ES-I3 (cell line): ENCODE results near the gene YIF1B.

Experiments
- H3K36me3 ChIP-seq: 2 replicates; pipeline ENCODE4 v1.6.1; 2013; ENCODE audit warnings: mild to moderate bottlenecking, low read length, control low read depth, moderate library complexity; ENCODE audit not compliant: insufficient read depth
- H3K4me1 ChIP-seq: 2 replicates; pipeline ENCODE4 v1.6.1; 2013; ENCODE audit warnings: mild to moderate bottlenecking, control low read depth, low read length; ENCODE audit not compliant: insufficient read depth
- H3K9ac ChIP-seq: 2 replicates; pipeline ENCODE4 v1.6.1; 2013; ENCODE audit warnings: low read depth, mild to moderate bottlenecking, low read length, moderate library complexity
- H3K9me3 ChIP-seq: 2 replicates; pipeline ENCODE4 v1.6.1; 2013; ENCODE audit warnings: mild to moderate bottlenecking, low read length, moderate library complexity; ENCODE audit not compliant: control insufficient read depth, insufficient read depth

The YIF1B gene

GRCh38 chr19:38281811-38282566, 33.8 kb downstream of the YIF1B start:
- H3K36me3 ChIP-seq = peaks cover 20% of the 10 kb centered on the region
- no peaks in the 10 kb centered on the region; the same call in 1 of the 2 replicates for H3K4me1 ChIP-seq
- H3K9me3 ChIP-seq = no peaks in the 10 kb centered on the region
- no peak overlapping the region for H3K9ac ChIP-seq

GRCh38 chr19:38280030-38280921, 35.5 kb downstream of the YIF1B start:
- H3K9me3 ChIP-seq = no peaks in the 10 kb centered on the region
- peaks cover 12% of the 10 kb centered on the region for H3K36me3 ChIP-seq
- H3K4me1 ChIP-seq = no peaks in the 10 kb centered on the region; the same call in 1 of the 2 replicates
- no peak overlapping the region for H3K9ac ChIP-seq

GRCh38 chr19:38278751-38279150, 37.0 kb downstream of the YIF1B start:
- H3K9ac ChIP-seq = no peak overlapping the region
- H3K9me3 ChIP-seq = no peaks in the 10 kb centered on the region
- H3K36me3 ChIP-seq = peaks cover 5% of the 10 kb centered on the region; the same call in 1 of the 2 replicates
- no peaks in the 10 kb centered on the region; the same call in 1 of the 2 replicates for H3K4me1 ChIP-seq

GRCh38 chr19:38277969-38278680, 37.6 kb downstream of the YIF1B start:
- Histone ChIP-seq H3K9me3 (no peaks in the 10 kb centered on the region), H3K4me1 (no peaks in the 10 kb centered on the region; the same call in 1 of the 2 replicates), H3K36me3 (peaks cover 5% of the 10 kb centered on the region; the same call in 1 of the 2 replicates), H3K9ac (no peak overlapping the region)

DNA sequence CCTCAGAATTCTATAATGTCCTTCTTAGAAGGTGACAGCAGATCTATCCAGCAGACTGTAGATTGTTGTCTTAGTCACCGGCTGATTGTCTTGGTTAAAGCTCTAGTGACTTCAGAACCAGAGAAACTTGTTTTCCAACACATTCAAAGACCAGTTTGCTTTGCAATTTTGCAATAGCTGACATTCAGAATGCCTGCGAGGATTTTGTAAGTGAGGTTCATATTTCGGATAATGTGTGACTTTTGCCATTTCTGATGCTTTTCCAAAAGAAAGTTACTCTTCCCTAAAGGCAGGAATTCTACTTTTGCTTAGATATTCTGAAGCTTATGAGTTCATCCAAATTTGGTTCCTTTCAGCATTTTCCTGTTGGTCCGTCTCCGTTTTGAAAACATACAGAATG, 38.2 kb downstream of the YIF1B start:
- Histone ChIP-seq H3K4me1 (no peaks in the 10 kb centered on the region; the same call in 1 of the 2 replicates), H3K36me3 (peaks cover 5% of the 10 kb centered on the region; the same call in 1 of the 2 replicates)

GRCh38 chr19:38276942-38277517, 38.7 kb downstream of the YIF1B start:
- Histone ChIP-seq H3K36me3 (peaks cover 5% of the 10 kb centered on the region; the same call in 1 of the 2 replicates), H3K9ac (no peak overlapping the region), H3K4me1 (no peaks in the 10 kb centered on the region; the same call in 1 of the 2 replicates)

More for the DNA sequence above, 38.2 kb downstream of the YIF1B start:
- Histone ChIP-seq H3K9ac (no peak overlapping the region), H3K9me3 (no peaks in the 10 kb centered on the region)

DNA sequence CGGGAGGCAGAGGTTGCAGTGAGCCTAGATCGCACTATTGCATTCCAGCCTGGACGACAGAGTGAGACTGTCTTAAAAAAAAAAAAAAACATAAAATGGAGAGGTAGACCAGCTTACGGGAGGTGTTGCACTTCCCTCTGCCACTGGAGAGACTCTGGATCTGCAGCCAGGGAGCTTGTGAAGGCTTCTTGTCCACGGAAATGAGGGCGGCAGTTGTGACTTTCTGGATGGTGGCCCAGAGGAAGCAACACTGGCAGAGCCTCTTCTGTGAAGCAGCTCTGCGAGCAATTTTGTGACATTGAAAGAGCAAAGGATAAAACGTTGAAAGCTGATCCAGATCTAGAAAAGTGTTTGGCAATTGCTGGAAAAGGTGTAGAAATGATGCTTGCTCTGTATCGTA, 41.0 kb downstream of the YIF1B start:
- Histone ChIP-seq H3K36me3 (no peaks in the 10 kb centered on the region), H3K9me3 (no peaks in the 10 kb centered on the region), H3K9ac (no peak overlapping the region), H3K4me1 (peaks cover 8% of the 10 kb centered on the region; the same call in 1 of the 2 replicates)

More at GRCh38 chr19:38276942-38277517, 38.7 kb downstream of the YIF1B start:
- H3K9me3 ChIP-seq = no peaks in the 10 kb centered on the region

DNA sequence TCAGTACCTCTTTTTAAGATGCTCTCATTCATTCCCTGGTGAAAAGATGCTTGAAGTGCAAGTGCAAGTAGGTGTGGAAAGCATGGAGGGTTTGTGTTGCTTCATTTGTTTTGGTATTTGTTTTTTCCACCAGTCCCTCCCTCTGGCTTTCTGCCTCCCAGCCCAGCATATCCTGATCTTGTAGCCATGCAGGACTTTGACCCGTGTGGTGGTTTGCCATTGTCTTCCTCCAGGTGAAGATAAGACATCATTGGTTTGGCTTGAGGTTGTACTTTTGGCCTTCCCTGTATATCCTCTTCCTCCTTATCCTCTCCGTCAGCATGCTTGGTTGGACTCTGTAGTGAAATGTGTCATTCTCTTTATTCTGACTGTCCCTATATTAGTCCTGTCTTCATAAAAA, 42.2 kb downstream of the YIF1B start:
- H3K9ac ChIP-seq = no peak overlapping the region
- H3K9me3 ChIP-seq = no peaks in the 10 kb centered on the region
- H3K4me1 ChIP-seq = peaks cover 8% of the 10 kb centered on the region
- H3K36me3 ChIP-seq = no peaks in the 10 kb centered on the region

DNA sequence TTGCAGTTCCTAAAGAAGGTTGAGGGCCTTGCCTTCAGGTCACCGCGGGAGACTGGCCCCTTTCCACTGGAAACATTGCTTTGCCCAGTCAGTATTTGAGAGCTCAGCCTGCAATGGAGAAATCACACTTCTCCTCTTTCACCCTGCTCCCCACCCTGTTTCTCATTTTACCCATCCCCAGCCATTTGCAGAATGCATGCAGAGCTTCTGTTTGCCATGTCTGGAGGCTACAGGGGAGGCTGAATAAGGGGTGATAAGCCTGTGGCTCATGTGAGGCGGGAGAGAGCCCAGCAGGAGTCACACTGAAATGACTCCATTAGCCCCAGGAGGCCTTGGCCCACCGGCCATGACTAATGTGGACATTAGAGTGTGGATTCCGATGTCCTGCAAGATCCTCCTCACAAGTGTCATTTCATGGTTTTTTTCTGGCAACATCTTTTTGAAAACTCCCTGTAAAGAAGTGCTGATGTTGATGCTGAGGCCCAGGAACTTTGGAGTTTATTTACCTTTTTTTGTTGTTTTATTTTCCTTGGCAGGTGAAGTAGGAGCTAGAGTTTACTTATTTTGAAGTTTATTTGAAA, 45.1 kb downstream of the YIF1B start:
- Histone ChIP-seq H3K36me3 (no peaks in the 10 kb centered on the region; the same call in 1 of the 2 replicates), H3K9me3 (no peaks in the 10 kb centered on the region), H3K4me1 (peaks cover 35% of the 10 kb centered on the region), H3K9ac (no peak overlapping the region)

DNA sequence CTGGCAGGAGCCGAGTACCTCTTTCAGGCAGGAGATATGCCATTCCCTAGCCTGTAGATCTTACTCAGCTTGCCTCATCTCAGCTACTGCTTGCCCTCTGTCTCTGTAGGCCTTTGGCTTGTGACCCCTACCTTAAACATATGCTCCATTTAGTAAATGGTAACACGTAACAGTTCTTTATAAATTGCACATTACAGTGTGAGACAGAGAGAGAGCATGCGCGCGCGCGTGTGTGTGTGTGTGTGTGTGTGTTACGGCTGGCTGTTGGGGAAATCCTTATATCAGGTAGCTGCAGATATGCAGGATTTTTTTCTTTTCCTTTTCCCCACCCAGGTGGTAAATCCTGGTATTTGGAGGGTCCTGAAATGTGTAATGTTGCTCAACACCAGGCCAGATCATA, 47.2 kb downstream of the YIF1B start:
- peaks cover 37% of the 10 kb centered on the region for H3K4me1 ChIP-seq
- no peak overlapping the region for H3K9ac ChIP-seq
- H3K36me3 ChIP-seq = no peaks in the 10 kb centered on the region; the same call in 1 of the 2 replicates
- H3K9me3 ChIP-seq = no peaks in the 10 kb centered on the region

DNA sequence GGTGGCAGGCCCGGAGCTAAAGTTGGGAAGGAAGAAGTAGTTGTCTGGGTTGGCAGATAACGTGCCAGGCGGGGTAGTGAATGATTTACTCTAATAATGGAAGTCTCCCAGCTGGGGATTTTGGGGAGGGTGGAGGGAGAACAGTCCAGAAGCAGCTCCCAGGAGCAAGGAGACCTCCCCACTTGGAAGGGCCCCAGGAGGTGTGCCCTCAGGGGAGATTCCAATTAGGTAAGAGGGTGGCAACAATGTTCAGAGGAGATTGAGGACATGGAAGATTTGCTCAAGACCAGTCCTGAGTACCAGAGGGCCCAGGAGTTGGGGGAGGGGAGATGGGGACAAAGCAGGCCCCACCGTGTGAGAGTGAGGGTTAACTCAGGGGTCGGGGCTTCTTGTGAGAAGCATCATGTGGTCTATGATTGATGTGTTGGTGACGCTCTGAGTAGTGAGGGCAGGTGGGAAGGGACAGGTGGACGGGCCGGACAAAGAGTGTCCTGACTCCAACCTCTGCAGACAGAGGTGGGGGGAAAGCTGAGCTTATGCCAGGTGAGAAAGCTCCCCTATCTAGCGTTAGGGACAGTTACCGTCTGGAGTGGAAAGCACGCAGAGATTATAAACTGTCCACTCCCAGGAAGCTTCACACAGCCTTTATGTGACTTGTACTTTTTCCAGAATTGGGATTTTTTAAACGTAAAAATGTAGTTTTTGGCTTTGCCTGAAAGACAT, 47.8 kb downstream of the YIF1B start:
- no peaks in the 10 kb centered on the region for H3K9me3 ChIP-seq
- H3K4me1 ChIP-seq = peaks cover 39% of the 10 kb centered on the region
- H3K36me3 ChIP-seq = no peaks in the 10 kb centered on the region; the same call in 1 of the 2 replicates
- no peak overlapping the region for H3K9ac ChIP-seq

GRCh38 chr19:38266981-38267597, 48.7 kb downstream of the YIF1B start:
- H3K4me1 ChIP-seq = peaks cover 43% of the 10 kb centered on the region
- no peaks in the 10 kb centered on the region for H3K9me3 ChIP-seq
- H3K36me3 ChIP-seq = no peaks in the 10 kb centered on the region; the same call in 1 of the 2 replicates
- H3K9ac ChIP-seq = peak overlapping the region; percentile 43
